OCI-LY1 (cell line): ENCODE results near the gene MARK2.

Experiments used
- H2AFZ ChIP-seq: fragments of 200-600 bp; sonication (generic), shearing (Covaris generic); 2 replicates; pipeline ENCODE4 v1.6.0; 2014; ENCODE audit warnings: antibody characterized with exemption, mild to moderate bottlenecking, low read length
- H3F3A ChIP-seq: fragments of 200-600 bp; sonication (generic), shearing (Covaris generic); 2 replicates; pipeline ENCODE4 v1.6.0; 2014; ENCODE audit warnings: mild to moderate bottlenecking, antibody characterized with exemption, low read length, moderate library complexity; ENCODE audit not compliant: insufficient read depth
- H3K27ac ChIP-seq: fragments of 200-600 bp; sonication (generic); 2 replicates; pipeline ENCODE4 v1.5.1; 2014; ENCODE audit warnings: low read length, mixed run types, mild to moderate bottlenecking, low read depth; ENCODE audit not compliant: poor library complexity, severe bottlenecking
- H3K27me3 ChIP-seq: fragments of 200-600 bp; sonication (generic); 2 replicates; pipeline ENCODE4 v1.6.0; 2014; ENCODE audit warnings: antibody characterized with exemption, mild to moderate bottlenecking, low read length, moderate library complexity; ENCODE audit not compliant: insufficient read depth
- H3K36me3 ChIP-seq: fragments of 200-600 bp; sonication (generic); 2 replicates; pipeline ENCODE4 v1.6.1; 2014; ENCODE audit warnings: mild to moderate bottlenecking, antibody characterized with exemption, low read length, moderate library complexity, mixed read lengths; ENCODE audit not compliant: insufficient read depth
- H3K4me1 ChIP-seq: fragments of 200-600 bp; sonication (generic); 2 replicates; pipeline ENCODE4 v1.5.1; 2014; ENCODE audit warnings: mild to moderate bottlenecking, low read length, moderate library complexity; ENCODE audit not compliant: insufficient read depth, severe bottlenecking
- H3K4me2 ChIP-seq: fragments of 200-600 bp; sonication (generic), shearing (Covaris generic); 2 replicates; pipeline ENCODE4 v1.6.1; 2014; ENCODE audit warnings: low read length
- H3K4me3 ChIP-seq: fragments of 200-600 bp; sonication (generic); 2 replicates; pipeline ENCODE4 v1.5.1; 2014; ENCODE audit warnings: low read length, low read depth, mild to moderate bottlenecking, mixed read lengths; ENCODE audit not compliant: poor library complexity, severe bottlenecking
- H3K79me2 ChIP-seq: fragments of 200-600 bp; shearing (Covaris generic); 2 replicates; pipeline ENCODE4 v1.6.1; 2016; ENCODE audit warnings: mixed run types, low read length, mixed read lengths; ENCODE audit not compliant: insufficient read depth
- H3K9ac ChIP-seq: fragments of 200-600 bp; sonication (generic), shearing (Covaris generic); 2 replicates; pipeline ENCODE4 v1.6.1; 2014; ENCODE audit warnings: mild to moderate bottlenecking, low read length, mixed read lengths
- H3K9me2 ChIP-seq: fragments of 200-600 bp; sonication (generic), shearing (Covaris generic); 2 replicates; pipeline ENCODE4 v1.6.1; 2014; ENCODE audit warnings: low read depth, mild to moderate bottlenecking, low read length, mixed read lengths
- H3K9me3 ChIP-seq: fragments of 200-600 bp; shearing (Covaris generic); 2 replicates; pipeline ENCODE4 v1.6.1; 2014; ENCODE audit warnings: low read length, mixed read lengths
- H4K20me1 ChIP-seq: fragments of 200-600 bp; sonication (generic), shearing (Covaris generic); 2 replicates; pipeline ENCODE4 v1.6.0; 2016; ENCODE audit warnings: mild to moderate bottlenecking, low read length; ENCODE audit not compliant: insufficient read depth
- EZH2 ChIP-seq: fragments of 200-600 bp; sonication (generic), shearing (Covaris generic); IDR thresholded peaks from 2 replicates; pipeline ENCODE4 v1.8.0; 2017; ENCODE audit warnings: borderline replicate concordance, mixed run types, mild to moderate bottlenecking, antibody characterized with exemption, low read length, moderate library complexity, mixed read lengths
- TF ChIP-seq, protein P1 (sequence below): fragments of 200-600 bp; sonication (generic), shearing (Covaris generic); IDR thresholded peaks from 2 replicates; pipeline ENCODE4 v1.5.1; 2017; ENCODE audit warnings: mild to moderate bottlenecking, antibody characterized with exemption, low read length, moderate library complexity, mixed read lengths

Gene MARK2

DNA sequence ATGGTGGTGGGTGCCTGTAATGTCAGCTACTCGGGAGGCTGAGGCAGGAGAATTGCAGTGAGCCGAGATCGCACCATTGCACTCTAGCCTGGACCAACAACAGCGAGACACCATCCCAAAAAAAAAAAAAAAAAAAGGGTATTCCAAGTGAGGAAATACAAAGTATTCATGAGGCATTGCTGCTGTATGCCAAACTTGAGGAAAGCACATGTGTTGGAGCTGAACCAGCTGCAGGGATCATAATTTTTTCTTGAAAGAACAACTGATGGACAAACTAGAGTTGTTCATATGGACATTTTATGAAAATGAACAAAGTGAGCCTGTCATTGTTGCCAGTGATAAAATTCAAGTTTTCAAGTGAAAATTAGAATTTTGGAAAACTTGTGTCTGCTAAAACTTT lies 15.8 kb downstream of the MARK2 start:
- Histone ChIP-seq H3K4me3 (no peak overlapping the region), H3K9me2 (no peaks in the 10 kb centered on the region), H3K4me2 (no peak overlapping the region), H3K9me3 (no peaks in the 10 kb centered on the region), H2AFZ (no peak overlapping the region), H3K9ac (no peak overlapping the region), H3K27me3 (no peaks in the 10 kb centered on the region), H3K36me3 (peaks cover 28% of the 10 kb centered on the region), H4K20me1 (no peaks in the 10 kb centered on the region), H3F3A (no peaks in the 10 kb centered on the region), H3K4me1 (peaks cover 13% of the 10 kb centered on the region), H3K27ac (no peak overlapping the region), H3K79me2 (peaks cover 67% of the 10 kb centered on the region)
- no peak for TF ChIP-seq EZH2
- TF ChIP-seq, protein P1, sequence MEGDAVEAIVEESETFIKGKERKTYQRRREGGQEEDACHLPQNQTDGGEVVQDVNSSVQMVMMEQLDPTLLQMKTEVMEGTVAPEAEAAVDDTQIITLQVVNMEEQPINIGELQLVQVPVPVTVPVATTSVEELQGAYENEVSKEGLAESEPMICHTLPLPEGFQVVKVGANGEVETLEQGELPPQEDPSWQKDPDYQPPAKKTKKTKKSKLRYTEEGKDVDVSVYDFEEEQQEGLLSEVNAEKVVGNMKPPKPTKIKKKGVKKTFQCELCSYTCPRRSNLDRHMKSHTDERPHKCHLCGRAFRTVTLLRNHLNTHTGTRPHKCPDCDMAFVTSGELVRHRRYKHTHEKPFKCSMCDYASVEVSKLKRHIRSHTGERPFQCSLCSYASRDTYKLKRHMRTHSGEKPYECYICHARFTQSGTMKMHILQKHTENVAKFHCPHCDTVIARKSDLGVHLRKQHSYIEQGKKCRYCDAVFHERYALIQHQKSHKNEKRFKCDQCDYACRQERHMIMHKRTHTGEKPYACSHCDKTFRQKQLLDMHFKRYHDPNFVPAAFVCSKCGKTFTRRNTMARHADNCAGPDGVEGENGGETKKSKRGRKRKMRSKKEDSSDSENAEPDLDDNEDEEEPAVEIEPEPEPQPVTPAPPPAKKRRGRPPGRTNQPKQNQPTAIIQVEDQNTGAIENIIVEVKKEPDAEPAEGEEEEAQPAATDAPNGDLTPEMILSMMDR, result no peak

GRCh38 chr11:63855975-63856374 lies 17.1 kb downstream of the MARK2 start:
- TF ChIP-seq EZH2, result no peak
- no peak overlapping the region for H2AFZ ChIP-seq
- H3K27ac ChIP-seq, result no peak overlapping the region
- H3K9me2 ChIP-seq, result no peaks in the 10 kb centered on the region
- H3K27me3 ChIP-seq, result no peaks in the 10 kb centered on the region
- no peaks in the 10 kb centered on the region for H3K9me3 ChIP-seq
- H3K4me2 ChIP-seq, result no peak overlapping the region
- H3K9ac ChIP-seq, result no peak overlapping the region
- peaks cover 31% of the 10 kb centered on the region for H3K36me3 ChIP-seq
- no peaks in the 10 kb centered on the region for H4K20me1 ChIP-seq
- H3K4me1 ChIP-seq, result peaks cover 6% of the 10 kb centered on the region
- H3K4me3 ChIP-seq, result no peak overlapping the region
- H3F3A ChIP-seq, result no peaks in the 10 kb centered on the region
- H3K79me2 ChIP-seq, result peaks cover 62% of the 10 kb centered on the region

DNA sequence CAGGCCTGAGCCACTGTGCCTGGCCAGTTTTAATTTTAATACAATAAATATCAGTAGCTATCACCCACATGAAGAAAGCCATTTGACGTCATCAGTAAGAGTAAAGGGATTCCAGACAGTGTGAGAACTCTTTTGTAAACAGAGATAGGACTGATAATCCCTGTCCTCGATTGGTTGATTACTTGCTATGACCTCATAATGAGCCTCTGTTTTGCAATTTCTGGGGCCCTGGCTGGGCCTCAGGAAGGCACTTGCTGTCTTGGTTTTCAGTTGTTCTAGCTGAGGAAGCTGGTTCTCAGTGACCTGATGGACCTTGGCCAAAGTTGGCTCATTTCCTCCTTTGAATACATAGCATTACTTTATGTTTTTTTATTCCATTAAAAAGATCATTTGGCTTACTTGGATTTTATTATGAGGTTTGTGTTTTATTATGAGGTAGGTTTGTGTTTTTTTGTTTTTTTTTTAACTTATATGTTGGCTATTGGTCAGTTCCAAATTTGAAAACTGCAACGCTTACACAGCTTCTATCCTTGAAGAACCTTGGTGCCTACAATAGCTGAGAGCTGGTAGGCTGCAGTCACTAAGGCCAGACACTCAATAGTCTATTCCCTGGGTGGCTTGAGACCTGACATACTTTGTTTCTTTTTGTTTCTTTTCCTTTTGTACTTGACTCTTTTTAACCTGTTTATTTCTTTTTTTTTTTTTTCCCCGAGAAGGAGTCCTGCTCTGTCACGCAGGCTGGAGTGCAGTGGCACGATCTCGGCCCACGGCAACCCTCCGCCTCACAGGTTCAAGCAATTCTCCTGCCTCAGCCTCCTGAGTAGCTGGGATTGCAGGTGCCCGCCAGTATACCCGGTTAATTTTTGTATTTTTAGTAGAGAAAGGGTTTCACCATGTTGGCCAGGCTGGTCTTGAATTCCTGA lies 20.0 kb downstream of the MARK2 start:
- H2AFZ ChIP-seq, result no peak overlapping the region
- H3K27me3 ChIP-seq, result no peaks in the 10 kb centered on the region
- no peak overlapping the region for H3K4me2 ChIP-seq
- no peaks in the 10 kb centered on the region for H3F3A ChIP-seq
- H3K4me1 ChIP-seq, result peaks cover 12% of the 10 kb centered on the region
- H3K36me3 ChIP-seq, result peaks cover 24% of the 10 kb centered on the region
- TF ChIP-seq EZH2, result no peak
- TF ChIP-seq, protein P1, result no peak
- no peaks in the 10 kb centered on the region for H3K9me3 ChIP-seq
- H3K27ac ChIP-seq, result no peak overlapping the region
- peaks cover 43% of the 10 kb centered on the region for H3K79me2 ChIP-seq
- no peaks in the 10 kb centered on the region for H3K9me2 ChIP-seq
- H4K20me1 ChIP-seq, result no peaks in the 10 kb centered on the region
- no peak overlapping the region for H3K9ac ChIP-seq
- H3K4me3 ChIP-seq, result no peak overlapping the region
